Left hindlimb (tissue), 1 donor: ENCODE results near the gene PRKG1.

ENCODE experiments used
- DNase-seq: peaks from one replicate; pipeline ENCODE4 v3.0.0-alpha.2; 2018

PRKG1 gene

DNA sequence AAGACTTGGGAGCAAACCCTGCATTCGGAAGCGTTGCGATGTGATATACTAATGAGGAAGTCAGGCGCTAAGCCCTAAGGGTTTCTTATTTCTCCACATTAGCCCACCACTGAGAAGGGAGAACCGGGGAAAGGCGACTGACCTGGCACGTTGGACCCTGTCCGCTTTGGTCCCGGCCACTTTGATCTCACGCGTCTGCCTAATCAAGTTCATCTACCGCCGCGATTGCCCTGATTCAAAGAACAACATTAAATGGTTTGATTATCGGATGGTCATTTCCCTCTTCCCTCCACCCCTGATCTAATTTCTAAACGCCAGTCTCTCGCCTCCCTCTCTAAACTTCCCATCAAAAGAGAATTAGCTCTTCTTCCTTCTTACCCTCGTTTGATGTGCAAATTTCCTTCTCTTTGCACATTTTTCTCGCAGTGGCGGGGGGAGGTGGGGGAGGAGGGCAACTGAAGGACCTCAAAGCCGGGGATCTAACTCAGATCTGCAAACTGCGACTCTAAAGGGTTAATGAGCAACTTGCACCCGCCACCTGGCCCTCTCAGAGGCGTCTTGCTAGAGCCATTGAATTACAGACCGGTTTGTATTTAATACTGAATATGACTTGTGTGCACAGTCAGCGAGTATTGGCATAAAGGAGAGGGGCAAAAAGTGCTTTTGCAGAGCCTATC lies 1239.1 kb downstream of the PRKG1 start:
- DNase-seq = no peak

DNA sequence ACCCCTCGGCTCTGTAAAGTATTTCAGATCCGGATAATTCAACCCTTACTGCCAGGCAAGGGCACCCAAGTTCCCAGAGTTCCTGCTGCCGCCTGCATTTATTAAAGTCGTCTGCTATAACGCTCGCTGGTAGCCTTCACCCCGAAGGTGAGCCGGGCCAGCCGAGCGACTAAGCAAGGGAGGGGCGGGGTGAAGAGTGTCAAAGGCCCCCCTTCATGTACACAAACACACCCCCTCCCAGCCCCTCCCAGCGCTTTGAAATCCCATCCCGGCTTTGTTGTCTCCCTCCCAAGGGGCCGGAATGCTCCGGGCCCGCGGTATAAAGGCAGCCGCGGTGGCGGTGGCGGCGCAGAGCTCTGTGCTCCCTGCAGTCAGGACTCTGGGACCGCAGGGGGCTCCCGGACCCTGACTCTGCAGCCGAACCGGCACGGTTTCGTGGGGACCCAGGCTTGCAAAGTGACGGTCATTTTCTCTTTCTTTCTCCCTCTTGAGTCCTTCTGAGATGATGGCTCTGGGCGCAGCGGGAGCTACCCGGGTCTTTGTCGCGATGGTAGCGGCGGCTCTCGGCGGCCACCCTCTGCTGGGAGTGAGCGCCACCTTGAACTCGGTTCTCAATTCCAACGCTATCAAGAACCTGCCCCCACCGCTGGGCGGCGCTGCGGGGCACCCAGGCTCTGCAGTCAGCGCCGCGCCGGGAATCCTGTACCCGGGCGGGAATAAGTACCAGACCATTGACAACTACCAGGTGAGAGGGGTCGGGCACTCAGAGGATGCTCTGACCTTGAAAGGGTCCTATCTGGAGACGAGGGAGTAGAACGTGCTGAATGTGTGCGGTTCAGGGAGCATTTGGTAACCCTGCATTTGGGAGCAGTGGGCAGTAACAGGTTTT lies 1239.9 kb downstream of the PRKG1 start, which contains the start of gene DKK1:
TSS of gene DKK1 (plus strand) at position 349 of the 889 bp plus-strand sequence. CDS start at position 503, 154 bp downstream.
- DNase-seq = peak; percentile 61

DNA sequence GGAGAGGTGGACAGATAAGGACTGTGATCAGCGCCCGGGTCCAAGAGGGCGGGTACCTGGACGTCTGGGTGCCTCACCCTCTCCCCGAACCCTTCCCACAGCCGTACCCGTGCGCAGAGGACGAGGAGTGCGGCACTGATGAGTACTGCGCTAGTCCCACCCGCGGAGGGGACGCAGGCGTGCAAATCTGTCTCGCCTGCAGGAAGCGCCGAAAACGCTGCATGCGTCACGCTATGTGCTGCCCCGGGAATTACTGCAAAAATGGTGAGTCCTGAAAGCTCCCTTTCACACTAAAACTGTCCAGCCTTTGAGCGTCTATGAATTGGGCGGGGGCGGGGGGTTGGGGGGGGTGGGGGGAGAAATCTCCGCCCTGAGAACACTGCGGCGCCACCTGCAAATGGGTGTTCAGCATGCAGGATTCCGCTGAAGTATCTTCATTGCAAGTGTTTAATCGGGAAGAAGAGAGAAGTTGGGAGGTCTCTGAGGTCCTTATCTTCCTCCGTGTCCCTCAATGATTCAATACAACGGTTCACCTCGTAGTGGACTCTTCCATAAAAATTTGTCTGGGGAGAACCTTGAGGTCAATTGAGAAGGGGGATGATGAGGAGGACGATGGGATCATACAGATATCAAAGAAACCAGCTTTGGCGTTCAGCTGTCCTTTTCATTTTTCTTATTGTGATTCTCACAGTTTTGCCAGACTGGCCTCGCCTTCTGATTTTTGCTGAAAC lies 1240.7 kb downstream of the PRKG1 start:
- DNase-seq = no peak

DNA sequence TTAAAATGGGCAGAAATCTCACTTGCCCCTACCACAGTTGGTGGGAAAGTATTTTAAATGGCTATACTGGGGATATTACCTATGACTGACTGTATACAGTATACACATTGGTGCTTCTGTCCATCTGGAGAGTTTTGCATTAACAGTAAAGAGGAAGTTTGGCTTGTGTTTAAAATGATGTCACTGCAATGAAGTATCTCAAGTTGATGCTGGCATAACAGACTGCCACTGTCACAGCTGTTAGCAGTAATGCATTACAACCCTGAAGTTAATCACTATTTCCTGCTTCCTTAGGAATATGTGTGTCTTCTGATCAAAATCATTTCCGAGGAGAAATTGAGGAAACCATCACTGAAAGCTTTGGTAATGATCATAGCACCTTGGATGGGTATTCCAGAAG lies 1241.7 kb downstream of the PRKG1 start:
- no peak for DNase-seq

DNA sequence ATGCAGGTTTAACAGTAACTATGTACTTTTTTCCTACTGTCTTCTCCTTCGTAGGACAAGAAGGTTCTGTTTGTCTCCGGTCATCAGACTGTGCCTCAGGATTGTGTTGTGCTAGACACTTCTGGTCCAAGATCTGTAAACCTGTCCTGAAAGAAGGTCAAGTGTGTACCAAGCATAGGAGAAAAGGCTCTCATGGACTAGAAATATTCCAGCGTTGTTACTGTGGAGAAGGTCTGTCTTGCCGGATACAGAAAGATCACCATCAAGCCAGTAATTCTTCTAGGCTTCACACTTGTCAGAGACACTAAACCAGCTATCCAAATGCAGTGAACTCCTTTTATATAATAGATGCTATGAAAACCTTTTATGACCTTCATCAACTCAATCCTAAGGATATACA lies 1242.2 kb downstream of the PRKG1 start:
- DNase-seq = no peak

DNA sequence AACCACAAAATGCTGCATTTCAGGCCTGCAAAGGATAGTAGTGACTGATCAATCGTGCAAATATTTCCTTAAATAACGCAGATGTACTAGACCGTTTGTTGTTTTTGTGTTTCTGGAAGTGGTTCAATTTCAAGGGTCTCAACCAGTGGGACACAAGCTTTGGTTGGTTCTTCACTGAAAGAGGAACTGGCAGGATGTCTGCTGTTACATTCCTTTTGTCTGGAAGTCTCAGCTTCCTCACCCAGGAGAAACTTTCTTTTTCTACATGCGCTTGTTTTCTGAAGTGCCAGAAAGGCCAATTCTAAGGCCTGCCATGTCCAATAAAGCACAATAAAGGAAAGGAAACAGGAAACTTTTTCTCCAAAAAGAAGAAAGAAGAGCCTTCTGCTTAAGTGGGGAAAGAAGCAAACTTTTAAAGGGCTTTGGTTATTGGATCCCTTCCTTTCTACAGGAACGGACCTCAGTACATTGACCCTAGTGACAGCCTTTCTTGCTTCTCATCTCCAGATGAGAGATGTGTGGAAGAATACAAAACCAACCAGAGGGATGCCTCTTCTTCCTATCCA lies 1243.9 kb downstream of the PRKG1 start:
- DNase-seq = no peak

DNA sequence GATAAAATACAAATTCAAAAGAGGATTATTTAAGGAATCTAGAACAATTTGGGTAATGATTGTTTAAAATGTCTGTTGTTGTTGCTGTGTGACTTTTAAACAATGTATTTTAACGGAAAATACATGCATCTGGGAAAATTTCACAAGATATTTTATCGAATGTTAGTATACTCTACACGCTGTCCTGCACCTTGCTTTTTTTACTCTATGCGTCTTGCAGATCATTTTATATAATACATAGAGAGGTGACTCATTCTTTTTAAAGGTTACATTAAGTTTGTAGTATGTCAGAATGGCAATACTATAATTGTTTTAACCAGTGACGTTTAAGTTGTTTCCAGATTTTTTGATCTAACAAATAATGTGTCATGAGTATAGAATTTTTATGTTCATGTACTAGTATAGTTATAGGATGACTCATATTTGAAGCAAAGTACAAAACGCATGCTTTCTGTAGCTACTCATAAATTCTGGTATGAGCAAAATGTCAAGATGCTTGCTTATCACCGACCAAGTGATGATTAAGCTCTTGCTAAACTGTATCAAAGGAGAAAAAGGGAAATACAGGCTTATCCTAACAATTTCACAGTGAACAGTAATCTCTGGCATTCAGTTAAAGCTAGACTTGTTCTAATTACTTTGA lies 1244.7 kb downstream of the PRKG1 start:
- no peak for DNase-seq

DNA sequence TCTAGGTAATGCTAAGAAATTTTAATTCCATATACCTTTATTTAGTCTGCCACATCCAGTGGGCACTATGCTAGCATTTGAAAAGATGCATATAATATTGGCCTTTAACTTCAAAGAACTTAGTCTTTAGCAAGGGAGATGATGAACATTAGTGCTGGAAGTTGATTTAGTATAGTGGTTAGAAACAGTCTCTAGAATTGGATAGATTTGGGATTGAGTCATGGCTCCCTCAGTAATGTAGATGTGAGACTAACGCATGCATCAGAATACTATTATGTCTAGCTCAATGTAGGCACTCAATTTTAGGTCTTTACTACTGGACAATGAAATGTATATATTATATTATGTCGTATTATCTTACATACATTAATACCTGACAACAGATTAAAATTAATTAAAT lies 1245.6 kb downstream of the PRKG1 start:
- no peak for DNase-seq

DNA sequence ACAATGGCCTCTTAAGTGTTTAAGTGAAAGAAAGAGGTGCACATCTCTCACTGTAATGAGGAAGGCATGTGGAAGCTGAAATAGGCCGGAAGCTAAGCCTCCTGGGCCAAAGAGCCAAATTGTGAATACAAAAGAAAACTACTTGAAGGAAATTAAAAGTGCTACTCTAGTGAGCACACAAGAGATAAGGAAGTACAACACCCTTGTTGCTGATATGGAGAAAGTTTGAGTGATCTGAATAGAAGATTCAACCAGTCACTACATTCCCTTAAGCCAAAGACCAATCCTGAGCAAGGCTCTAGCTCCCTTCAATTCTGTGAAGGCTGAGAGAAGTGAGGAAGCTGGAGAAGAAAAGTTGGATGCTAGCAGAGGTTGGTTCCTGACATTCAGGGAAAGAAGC lies 1248.0 kb downstream of the PRKG1 start:
- DNase-seq = no peak

DNA sequence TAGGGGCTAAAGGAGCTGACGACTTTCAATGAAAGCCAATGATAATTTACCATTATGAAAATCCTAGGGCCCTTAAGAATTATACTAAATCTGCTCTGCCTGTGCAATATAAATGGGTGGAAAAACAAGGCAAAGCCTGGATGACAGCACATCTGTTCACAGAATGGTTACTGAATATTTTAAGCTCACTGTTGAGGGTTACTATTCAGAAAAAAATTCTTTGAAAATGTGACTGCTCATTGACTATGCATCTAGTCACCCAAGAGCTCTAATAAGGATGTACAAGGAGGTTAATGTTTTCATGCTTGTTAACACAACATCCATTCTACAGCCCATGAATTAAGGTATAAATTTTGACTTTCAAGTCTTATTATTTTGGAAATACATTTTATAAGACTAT lies 1248.6 kb downstream of the PRKG1 start:
- DNase-seq = no peak

DNA sequence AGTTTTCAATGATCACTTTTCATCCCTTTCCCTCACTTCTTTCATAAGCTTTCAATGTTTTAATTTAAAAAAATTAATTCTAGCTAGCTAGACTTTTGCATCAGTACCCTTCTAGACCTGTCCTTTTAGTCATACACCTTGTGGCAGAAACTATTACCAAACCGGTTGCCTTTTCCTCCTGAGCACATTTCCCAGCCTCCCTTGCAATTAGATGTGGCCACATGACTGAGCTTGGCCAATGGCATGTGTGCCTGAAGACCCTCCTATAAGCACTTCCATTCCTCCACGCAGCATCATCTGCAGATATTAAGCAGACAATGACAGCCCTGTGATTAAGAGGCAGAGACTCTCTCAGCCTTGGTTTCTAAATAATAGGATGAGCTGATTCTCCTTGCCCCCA lies 1252.1 kb downstream of the PRKG1 start:
- no peak for DNase-seq

DNA sequence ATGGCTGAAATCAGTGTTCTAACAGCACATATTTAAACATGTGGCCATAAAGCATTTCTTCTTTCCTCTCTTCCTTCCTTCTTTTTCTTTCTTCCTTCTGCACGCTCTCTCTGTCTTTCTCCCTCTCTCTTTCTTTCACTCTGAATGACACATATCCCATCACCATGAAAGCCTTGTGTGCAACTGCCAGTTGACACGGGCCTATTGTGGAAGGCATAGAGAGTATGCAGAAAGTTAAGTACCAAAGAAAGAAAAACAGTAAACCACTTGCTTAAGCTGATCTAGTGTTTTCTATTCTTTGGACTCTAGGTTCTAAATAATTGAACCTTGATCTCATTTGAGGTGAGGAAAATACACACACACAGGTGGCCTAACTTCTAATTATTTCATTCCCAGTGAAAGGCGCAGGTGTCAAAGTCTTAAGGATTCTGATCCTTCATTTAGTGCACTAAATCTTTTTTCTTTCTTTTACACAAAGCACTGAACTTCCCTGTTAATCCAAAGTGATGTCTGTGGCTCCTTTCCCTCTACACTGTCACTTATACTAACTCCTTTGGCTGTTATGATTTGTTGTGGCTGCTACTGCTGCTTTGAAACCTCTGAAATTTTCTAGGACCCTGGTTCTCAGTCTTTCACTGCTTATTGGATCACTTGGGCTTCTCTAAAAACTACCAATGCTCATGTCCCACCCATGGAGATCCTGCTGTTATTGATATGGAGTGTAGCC lies 1257.5 kb downstream of the PRKG1 start:
- no peak for DNase-seq

DNA sequence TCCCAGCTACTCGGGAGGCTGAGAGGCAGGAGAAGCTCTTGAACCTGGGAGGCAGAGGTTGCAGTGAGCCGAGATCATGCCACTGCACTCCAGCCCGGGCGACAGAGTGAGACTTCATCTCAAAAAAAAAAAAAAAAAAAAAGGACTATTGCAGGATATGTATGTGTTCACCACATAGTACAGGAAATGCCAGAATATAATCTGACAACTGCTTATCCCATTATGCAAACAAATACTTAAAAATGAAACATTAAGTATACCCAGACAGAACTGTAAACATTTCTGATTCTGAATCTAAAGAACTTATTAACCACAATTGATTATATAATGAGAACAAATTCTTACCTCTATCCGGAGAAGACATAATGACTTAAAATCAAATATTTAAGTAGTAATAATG lies 1258.5 kb downstream of the PRKG1 start:
- DNase-seq = no peak

DNA sequence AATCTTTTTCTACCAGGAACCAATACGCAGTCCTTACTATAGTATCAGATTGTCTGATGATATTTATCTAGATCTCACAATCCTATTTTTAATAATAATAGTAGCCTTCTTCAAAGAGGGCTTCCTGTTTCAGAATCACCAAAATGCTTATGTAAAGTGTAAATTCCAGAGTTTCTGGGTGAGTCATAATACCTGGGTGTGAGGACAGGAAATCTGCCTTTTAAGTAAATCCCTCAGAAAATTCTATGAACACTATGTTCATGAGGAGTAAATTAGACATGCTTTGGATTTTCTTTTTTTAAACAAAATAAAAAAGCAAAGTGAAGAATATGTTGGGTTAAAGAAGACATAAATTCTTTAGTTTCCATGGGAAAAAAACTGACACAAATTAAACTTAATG lies 1260.3 kb downstream of the PRKG1 start:
- no peak for DNase-seq

DNA sequence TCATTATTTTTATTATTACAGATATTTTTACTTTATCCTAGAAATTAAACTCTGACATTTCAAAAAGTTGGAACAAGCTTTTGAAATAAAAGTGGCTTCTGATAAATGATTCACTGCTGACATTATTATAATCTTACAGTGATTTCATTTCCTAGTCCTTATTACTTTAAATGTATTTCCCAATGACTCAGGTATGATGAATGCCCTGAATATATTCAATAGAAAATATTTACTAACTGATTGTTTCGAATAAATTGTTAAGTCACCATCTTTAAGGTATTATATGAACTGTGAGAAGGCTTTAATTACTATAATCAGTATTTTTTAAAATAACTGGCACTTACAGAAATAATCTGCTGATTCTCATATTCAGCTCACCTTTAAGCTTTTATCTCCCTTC lies 1261.4 kb downstream of the PRKG1 start:
- DNase-seq = no peak

DNA sequence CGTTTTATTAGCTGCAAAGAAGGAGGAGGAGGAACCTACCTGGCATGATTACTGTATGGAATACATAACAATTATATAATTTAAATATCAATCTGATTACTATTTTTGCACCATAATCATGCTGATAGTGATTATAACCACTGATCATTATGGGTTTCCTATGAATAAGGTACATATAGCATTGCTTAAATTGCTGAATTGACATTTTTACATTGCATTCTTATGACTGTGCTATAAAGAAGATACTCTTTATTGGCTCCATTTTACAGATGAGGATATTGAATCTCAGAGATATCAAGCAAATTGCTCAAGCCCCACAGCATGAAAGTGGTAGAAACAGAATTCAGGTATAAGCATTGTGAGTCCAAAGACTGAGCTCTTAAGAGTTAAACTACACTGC lies 1262.9 kb downstream of the PRKG1 start:
- DNase-seq = no peak

DNA sequence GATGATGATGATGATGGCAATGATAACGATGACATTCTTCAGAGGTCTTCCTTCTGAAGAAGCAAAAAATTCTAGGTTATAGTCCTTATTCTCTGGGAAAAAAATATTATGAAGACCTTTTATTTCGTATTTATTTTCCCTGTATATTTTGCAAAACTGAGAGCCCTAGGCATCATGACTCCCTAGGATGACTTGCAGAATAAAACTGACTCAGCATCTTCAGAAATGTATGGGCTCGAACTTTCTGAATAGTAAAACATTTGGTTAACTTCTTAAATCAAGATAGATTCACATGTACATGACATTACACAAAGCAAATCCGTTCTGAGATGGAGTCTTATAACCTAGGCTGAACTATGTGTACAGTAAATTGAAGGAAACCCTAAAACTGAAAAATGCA lies 1269.2 kb downstream of the PRKG1 start:
- no peak for DNase-seq

DNA sequence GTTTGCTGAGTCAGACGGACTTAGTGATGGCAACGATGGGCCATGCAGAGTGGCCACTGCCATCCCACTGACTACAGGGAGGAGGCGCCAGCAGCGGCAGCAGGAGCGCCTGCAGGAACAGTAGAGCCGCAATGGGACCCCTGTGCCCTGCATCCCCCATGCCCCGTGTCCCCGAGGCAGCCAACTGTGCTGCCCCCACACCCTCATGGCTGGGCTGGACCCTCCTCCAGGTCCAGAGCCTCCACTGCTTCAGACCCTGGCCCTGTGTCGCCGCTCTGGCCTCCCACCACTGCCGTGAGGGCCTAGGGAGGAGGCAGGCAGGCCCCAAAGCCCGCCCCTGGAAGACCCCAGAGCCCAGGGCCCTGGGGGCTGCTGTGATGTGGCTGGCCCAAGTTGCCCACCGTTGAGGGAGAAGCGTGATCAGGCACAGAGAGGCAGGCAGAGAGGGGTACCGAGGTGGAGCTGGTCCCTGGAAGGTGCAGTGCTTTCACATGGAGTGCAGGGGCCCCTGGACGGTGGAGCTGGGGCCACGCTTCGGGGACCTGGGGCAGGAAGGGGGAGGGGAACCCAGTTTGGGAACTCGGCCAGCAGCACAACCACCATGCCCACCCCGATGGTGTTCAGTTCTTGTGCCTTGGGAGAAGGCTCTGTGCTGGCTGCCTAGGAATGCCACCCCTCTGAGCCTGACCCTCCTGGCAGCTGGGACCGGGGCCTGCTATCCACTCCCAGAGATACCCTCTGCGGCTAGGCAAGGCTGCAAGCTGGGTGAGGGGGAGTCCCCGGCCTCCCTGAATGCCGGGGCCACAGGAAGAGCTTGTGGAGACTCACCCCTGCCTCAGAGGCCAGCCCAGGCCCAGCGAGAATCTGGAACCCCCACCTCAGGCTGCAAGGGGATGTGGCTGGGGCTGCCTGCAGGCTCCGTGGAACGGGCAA lies 1272.4 kb downstream of the PRKG1 start:
- no peak for DNase-seq

DNA sequence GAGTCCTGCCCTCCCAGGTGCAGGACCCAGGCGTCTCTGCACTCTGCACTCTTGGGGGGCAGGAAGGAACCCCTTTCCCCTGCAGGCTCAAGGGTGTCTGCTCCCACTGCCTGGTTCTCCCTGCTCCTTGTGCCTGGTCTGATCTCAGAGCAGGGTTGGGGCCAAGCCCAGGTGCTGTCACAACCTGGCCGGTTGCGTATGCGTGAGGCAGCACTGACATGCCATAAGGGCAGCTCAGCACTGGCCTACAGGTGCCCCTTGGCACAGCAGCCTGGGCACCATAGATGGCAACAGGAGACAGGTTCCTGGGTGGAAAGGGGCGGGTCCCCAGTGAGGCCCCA lies 1273.0 kb downstream of the PRKG1 start:
- no peak for DNase-seq
